SKM-1 treated with dmso at 0.1 percent for 144 hours (cell line): ENCODE measurements around the gene MAML2.
"Not testable (repeated sequence)": the region's sequence is repeated elsewhere in the genome, so short reads cannot be mapped to it uniquely, and the experiment has no call there.

ENCODE experiments used
- DNase-seq: peaks from one replicate; lab custom pipeline; 2025; ENCODE audit not compliant: unreplicated experiment; lab: John Stamatoyannopoulos, UW

Gene MAML2

GRCh38 chr11:96272529-96273222 is 70.3 kb downstream of the MAML2 start:
- no peak for DNase-seq

GRCh38 chr11:96271777-96272176 is 71.2 kb downstream of the MAML2 start:
- DNase-seq: no peak

GRCh38 chr11:96271352-96271751 is 71.6 kb downstream of the MAML2 start:
- DNase-seq: not testable (repeated sequence)

GRCh38 chr11:96268527-96268926 is 74.5 kb downstream of the MAML2 start:
- DNase-seq: not testable (repeated sequence)

- DNase-seq: no peak
These were observed 75.4 kb downstream of the MAML2 start for GRCh38 chr11:96267496-96268032.

GRCh38 chr11:96267001-96267495 is 75.9 kb downstream of the MAML2 start:
- no peak for DNase-seq

GRCh38 chr11:96265972-96266371 is 77.0 kb downstream of the MAML2 start:
- DNase-seq: no peak

- no peak for DNase-seq
These were observed 77.7 kb downstream of the MAML2 start for GRCh38 chr11:96265220-96265737.

- DNase-seq: no peak
These were observed 78.6 kb downstream of the MAML2 start for GRCh38 chr11:96264364-96264763.

GRCh38 chr11:96263238-96263763 is 79.7 kb downstream of the MAML2 start:
- DNase-seq: peak; percentile 91

- DNase-seq: no peak
These were observed 82.5 kb downstream of the MAML2 start for GRCh38 chr11:96260532-96260931.

- DNase-seq: no peak
These were observed 82.9 kb downstream of the MAML2 start for GRCh38 chr11:96260067-96260511.

- no peak for DNase-seq
These were observed 83.7 kb downstream of the MAML2 start for GRCh38 chr11:96259134-96259830.

- no peak for DNase-seq
These were observed 84.7 kb downstream of the MAML2 start for GRCh38 chr11:96257972-96258934.

GRCh38 chr11:96257036-96257435 is 86.0 kb downstream of the MAML2 start:
- DNase-seq: no peak

- DNase-seq: peak; percentile 23
These were observed 86.6 kb downstream of the MAML2 start for GRCh38 chr11:96256215-96257011.

GRCh38 chr11:96254854-96255253 is 88.1 kb downstream of the MAML2 start:
- no peak for DNase-seq

GRCh38 chr11:96254087-96254486 is 88.9 kb downstream of the MAML2 start:
- DNase-seq: no peak

- DNase-seq: peak; percentile 58
These were observed 96.1 kb downstream of the MAML2 start for GRCh38 chr11:96246718-96247552.
